WTC11 (cell line): ENCODE data around the gene TMEM14C. TPM values are rescaled to one million over a fixed set of nuclear protein-coding genes. Genes with fewer than 3 reads are reported as not detected.

Experiments used
- ATAC-seq: fragments of 200-7000 bp; cut with Tn5 transposase; 2 replicates; pipeline ENCODE4 v1.10.0; 2021; ENCODE audit warnings: mild to moderate bottlenecking, moderate library complexity
- CTCF ChIA-PET: fragments of 300-600 bp; sonication (Branson Sonifier 250); formaldehyde crosslinking; loops from one replicate; lab custom pipeline; 2021; ENCODE audit warnings: antibody characterized with exemption; lab: Charles Lee
- POLR2A ChIA-PET: fragments of 350-600 bp; sonication (Branson Sonifier 250); formaldehyde crosslinking; loops from one replicate; lab custom pipeline; 2021; ENCODE audit warnings: antibody characterized with exemption; lab: Charles Lee
- DNase-seq: peaks from one replicate; pipeline ENCODE4 v3.0.0; 2021; ENCODE audit warnings: low spot score
- H3K27ac Mint-ChIP-seq: 2 replicates; pipeline ENCODE4 v1.8.0; 2021; ENCODE audit warnings: mixed read lengths
- H3K27me3 Mint-ChIP-seq: 2 replicates; pipeline ENCODE4 v1.8.0; 2021; ENCODE audit warnings: low read depth, mild to moderate bottlenecking, moderate library complexity, mixed read lengths
- H3K36me3 Mint-ChIP-seq: 2 replicates; pipeline ENCODE4 v1.8.0; 2021; ENCODE audit warnings: mixed read lengths
- H3K4me1 Mint-ChIP-seq: 2 replicates; pipeline ENCODE4 v1.8.0; 2022; ENCODE audit warnings: mixed read lengths
- H3K4me3 Mint-ChIP-seq: 2 replicates; pipeline ENCODE4 v1.8.0; 2021; ENCODE audit warnings: mild to moderate bottlenecking, moderate library complexity, mixed read lengths
- H3K9me3 Mint-ChIP-seq: 2 replicates; pipeline ENCODE4 v1.8.0; 2021; ENCODE audit warnings: mixed read lengths
- CREM ChIP-seq: sonication (generic); formaldehyde crosslinking; IDR thresholded peaks from 2 replicates; pipeline ENCODE4 v1.8.1; 2022; ENCODE audit warnings: mild to moderate bottlenecking, missing genetic modification reagents, moderate library complexity
- ELF4 ChIP-seq: sonication (generic); formaldehyde crosslinking; IDR thresholded peaks from 2 replicates; pipeline ENCODE4 v1.8.1; 2022; ENCODE audit warnings: low read depth, mild to moderate bottlenecking, moderate library complexity, missing genetic modification reagents
- ESRRA ChIP-seq: sonication (generic); formaldehyde crosslinking; IDR thresholded peaks from 2 replicates; pipeline ENCODE4 v1.8.1; 2022; ENCODE audit warnings: mild to moderate bottlenecking, missing genetic modification reagents, borderline replicate concordance
- ETV6 ChIP-seq: sonication (generic); formaldehyde crosslinking; IDR thresholded peaks from 2 replicates; pipeline ENCODE4 v1.8.1; 2022; ENCODE audit warnings: mild to moderate bottlenecking, missing genetic modification reagents
- GRHL2 ChIP-seq: fragments of 250-450 bp; sonication (Bioruptor Pico); IDR thresholded peaks from 2 replicates; pipeline ENCODE4 v1.8.0; 2022; ENCODE audit warnings: mild to moderate bottlenecking, moderate library complexity; ENCODE audit not compliant: insufficient replicate concordance, severe bottlenecking
- JAZF1 ChIP-seq: fragments of 250-450 bp; sonication (Bioruptor Pico); IDR thresholded peaks from 2 replicates; pipeline ENCODE4 v1.9.0; 2021; ENCODE audit warnings: moderate library complexity, mild to moderate bottlenecking, inconsistent platforms
- JUN ChIP-seq: sonication (generic); formaldehyde crosslinking; IDR thresholded peaks from 2 replicates; pipeline ENCODE4 v1.8.0; 2023; ENCODE audit warnings: mild to moderate bottlenecking, missing genetic modification reagents
- MYBL2 ChIP-seq: sonication (generic); formaldehyde crosslinking; IDR thresholded peaks from 2 replicates; pipeline ENCODE4 v1.8.1; 2023; ENCODE audit warnings: mild to moderate bottlenecking, moderate library complexity, missing genetic modification reagents
- OVOL2 ChIP-seq: fragments of 250-450 bp; sonication (Bioruptor Pico); IDR thresholded peaks from 2 replicates; pipeline ENCODE4 v1.9.0; 2021; ENCODE audit warnings: mild to moderate bottlenecking, borderline replicate concordance
- RORB ChIP-seq: fragments of 250-450 bp; sonication (Bioruptor Pico); IDR thresholded peaks from 2 replicates; pipeline ENCODE4 v1.9.0; 2021; ENCODE audit warnings: mild to moderate bottlenecking
- SOX15 ChIP-seq: fragments of 250-450 bp; sonication (Bioruptor Pico); IDR thresholded peaks from 2 replicates; pipeline ENCODE4 v1.9.0; 2021; ENCODE audit warnings: mild to moderate bottlenecking
- TEAD1 ChIP-seq: sonication (generic); formaldehyde crosslinking; IDR thresholded peaks from 2 replicates; pipeline ENCODE4 v1.8.0; 2022; ENCODE audit warnings: mild to moderate bottlenecking, missing genetic modification reagents
- TEAD4 ChIP-seq: sonication (generic); formaldehyde crosslinking; IDR thresholded peaks from 2 replicates; pipeline ENCODE4 v1.8.0; 2022; ENCODE audit warnings: mild to moderate bottlenecking, missing genetic modification reagents
- ZNF232 ChIP-seq: sonication (generic); formaldehyde crosslinking; IDR thresholded peaks from 2 replicates; pipeline ENCODE4 v1.8.0; 2022; ENCODE audit warnings: mild to moderate bottlenecking, missing genetic modification reagents
- ZNF416 ChIP-seq: fragments of 250-450 bp; sonication (Bioruptor Pico); IDR thresholded peaks from 2 replicates; pipeline ENCODE4 v1.9.0; 2021; ENCODE audit warnings: mild to moderate bottlenecking, inconsistent platforms
- total RNA-seq: library from RNA; stranded (reverse); gene quantifications from 3 replicates; pipeline ENCODE4 v1.2.3, GENCODE V29; 2021
- TF ChIP-seq, protein P1 (sequence below): fragments of 250-450 bp; sonication (Bioruptor Pico); IDR thresholded peaks from 2 replicates; pipeline ENCODE4 v1.9.0; 2021; ENCODE audit warnings: mild to moderate bottlenecking, borderline replicate concordance
- TF ChIP-seq, protein P2 (sequence below): sonication (generic); formaldehyde crosslinking; IDR thresholded peaks from 2 replicates; pipeline ENCODE4 v1.8.1; 2023; ENCODE audit warnings: mild to moderate bottlenecking, moderate library complexity, missing genetic modification reagents
- TF ChIP-seq, protein P3 (sequence below): fragments of 200-600 bp; IDR thresholded peaks from 2 replicates; pipeline ENCODE4 v1.8.0; 2022; ENCODE audit warnings: antibody characterized with exemption
- TF ChIP-seq, protein P4 (sequence below): sonication (generic); formaldehyde crosslinking; conservative IDR thresholded peaks from 2 replicates; pipeline ENCODE4 v1.8.1; 2023; ENCODE audit warnings: mild to moderate bottlenecking, low read depth, missing genetic modification reagents, moderate library complexity
- TF ChIP-seq, protein P5 (sequence below): sonication (generic); formaldehyde crosslinking; IDR thresholded peaks from 2 replicates; pipeline ENCODE4 v1.8.1; 2022; ENCODE audit warnings: missing genetic modification reagents, borderline replicate concordance
- TF ChIP-seq, protein P6 (sequence below): fragments of 250-450 bp; sonication (Bioruptor Pico); IDR thresholded peaks from 2 replicates; pipeline ENCODE4 v1.9.0; 2021; ENCODE audit warnings: moderate library complexity, mild to moderate bottlenecking, inconsistent platforms, borderline replicate concordance
- TF ChIP-seq, protein P7 (sequence below): fragments of 250-450 bp; sonication (Bioruptor Pico); IDR thresholded peaks from 2 replicates; pipeline ENCODE4 v2.1.2; 2022; ENCODE audit warnings: mild to moderate bottlenecking, moderate library complexity

Gene TMEM14C
- total RNA-seq, 1 experiment from 2014 or later: 103 TPM

DNA sequence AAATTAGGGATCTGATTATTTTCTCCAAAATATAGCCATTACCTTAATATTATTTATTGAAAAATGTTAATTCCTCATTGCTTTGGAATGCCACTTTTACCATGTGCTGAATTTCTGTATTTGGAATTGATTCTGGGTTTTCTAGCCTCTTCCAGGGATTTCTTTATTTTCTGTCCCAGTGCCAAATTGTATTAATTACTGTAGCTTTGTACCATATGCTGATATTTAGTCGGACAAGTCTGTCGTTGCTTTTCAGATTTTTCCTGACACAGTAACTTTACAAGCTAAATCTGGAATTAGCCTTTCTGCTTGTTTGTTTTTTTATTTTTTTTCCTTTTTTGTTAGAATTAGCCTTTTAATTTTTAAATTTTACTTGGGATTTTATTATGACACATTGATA, 13.9 kb downstream of the TMEM14C start (continued):
- TF ChIP-seq, protein P1, sequence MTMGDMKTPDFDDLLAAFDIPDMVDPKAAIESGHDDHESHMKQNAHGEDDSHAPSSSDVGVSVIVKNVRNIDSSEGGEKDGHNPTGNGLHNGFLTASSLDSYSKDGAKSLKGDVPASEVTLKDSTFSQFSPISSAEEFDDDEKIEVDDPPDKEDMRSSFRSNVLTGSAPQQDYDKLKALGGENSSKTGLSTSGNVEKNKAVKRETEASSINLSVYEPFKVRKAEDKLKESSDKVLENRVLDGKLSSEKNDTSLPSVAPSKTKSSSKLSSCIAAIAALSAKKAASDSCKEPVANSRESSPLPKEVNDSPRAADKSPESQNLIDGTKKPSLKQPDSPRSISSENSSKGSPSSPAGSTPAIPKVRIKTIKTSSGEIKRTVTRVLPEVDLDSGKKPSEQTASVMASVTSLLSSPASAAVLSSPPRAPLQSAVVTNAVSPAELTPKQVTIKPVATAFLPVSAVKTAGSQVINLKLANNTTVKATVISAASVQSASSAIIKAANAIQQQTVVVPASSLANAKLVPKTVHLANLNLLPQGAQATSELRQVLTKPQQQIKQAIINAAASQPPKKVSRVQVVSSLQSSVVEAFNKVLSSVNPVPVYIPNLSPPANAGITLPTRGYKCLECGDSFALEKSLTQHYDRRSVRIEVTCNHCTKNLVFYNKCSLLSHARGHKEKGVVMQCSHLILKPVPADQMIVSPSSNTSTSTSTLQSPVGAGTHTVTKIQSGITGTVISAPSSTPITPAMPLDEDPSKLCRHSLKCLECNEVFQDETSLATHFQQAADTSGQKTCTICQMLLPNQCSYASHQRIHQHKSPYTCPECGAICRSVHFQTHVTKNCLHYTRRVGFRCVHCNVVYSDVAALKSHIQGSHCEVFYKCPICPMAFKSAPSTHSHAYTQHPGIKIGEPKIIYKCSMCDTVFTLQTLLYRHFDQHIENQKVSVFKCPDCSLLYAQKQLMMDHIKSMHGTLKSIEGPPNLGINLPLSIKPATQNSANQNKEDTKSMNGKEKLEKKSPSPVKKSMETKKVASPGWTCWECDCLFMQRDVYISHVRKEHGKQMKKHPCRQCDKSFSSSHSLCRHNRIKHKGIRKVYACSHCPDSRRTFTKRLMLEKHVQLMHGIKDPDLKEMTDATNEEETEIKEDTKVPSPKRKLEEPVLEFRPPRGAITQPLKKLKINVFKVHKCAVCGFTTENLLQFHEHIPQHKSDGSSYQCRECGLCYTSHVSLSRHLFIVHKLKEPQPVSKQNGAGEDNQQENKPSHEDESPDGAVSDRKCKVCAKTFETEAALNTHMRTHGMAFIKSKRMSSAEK: no peak
- TF ChIP-seq ELF4 (CRISPR knock-in tag): no peak
- TF ChIP-seq, protein P2, sequence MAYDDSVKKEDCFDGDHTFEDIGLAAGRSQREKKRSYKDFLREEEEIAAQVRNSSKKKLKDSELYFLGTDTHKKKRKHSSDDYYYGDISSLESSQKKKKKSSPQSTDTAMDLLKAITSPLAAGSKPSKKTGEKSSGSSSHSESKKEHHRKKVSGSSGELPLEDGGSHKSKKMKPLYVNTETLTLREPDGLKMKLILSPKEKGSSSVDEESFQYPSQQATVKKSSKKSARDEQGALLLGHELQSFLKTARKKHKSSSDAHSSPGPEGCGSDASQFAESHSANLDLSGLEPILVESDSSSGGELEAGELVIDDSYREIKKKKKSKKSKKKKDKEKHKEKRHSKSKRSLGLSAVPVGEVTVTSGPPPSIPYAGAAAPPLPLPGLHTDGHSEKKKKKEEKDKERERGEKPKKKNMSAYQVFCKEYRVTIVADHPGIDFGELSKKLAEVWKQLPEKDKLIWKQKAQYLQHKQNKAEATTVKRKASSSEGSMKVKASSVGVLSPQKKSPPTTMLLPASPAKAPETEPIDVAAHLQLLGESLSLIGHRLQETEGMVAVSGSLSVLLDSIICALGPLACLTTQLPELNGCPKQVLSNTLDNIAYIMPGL: no peak
- TF ChIP-seq MYBL2 (CRISPR knock-in tag): no peak
- TF ChIP-seq, protein P3, sequence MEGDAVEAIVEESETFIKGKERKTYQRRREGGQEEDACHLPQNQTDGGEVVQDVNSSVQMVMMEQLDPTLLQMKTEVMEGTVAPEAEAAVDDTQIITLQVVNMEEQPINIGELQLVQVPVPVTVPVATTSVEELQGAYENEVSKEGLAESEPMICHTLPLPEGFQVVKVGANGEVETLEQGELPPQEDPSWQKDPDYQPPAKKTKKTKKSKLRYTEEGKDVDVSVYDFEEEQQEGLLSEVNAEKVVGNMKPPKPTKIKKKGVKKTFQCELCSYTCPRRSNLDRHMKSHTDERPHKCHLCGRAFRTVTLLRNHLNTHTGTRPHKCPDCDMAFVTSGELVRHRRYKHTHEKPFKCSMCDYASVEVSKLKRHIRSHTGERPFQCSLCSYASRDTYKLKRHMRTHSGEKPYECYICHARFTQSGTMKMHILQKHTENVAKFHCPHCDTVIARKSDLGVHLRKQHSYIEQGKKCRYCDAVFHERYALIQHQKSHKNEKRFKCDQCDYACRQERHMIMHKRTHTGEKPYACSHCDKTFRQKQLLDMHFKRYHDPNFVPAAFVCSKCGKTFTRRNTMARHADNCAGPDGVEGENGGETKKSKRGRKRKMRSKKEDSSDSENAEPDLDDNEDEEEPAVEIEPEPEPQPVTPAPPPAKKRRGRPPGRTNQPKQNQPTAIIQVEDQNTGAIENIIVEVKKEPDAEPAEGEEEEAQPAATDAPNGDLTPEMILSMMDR: no peak
- TF ChIP-seq SOX15: no peak
- TF ChIP-seq, all 79 proteins: peak for 0

DNA sequence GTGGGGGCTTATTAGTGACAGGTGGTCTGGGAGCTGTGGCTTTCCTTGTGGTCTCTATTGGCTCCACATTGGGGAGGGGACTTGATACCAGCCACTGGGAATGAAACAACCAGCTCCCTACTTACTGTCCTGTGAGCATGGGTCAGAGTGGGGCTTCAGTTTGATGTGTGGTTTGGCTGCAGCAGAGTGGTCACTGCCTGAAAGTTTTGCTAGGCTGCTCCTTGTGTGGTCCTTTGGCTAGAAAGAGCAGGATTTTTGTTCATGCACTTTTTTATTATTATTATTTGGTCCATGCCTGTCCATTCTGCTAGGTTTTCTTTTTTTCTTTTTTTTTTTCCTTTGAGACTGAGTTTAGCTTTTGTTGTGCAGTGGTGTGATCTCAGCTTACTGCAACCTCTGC, 17.2 kb downstream of the TMEM14C start:
- Mint-ChIP-seq H3K27ac (peak overlapping the region; percentile 53; the same call in 1 of the 2 replicates), H3K27me3 (no peaks in the 10 kb centered on the region), H3K9me3 (peaks cover 8% of the 10 kb centered on the region), H3K4me3 (no peak overlapping the region), H3K4me1 (peaks cover 14% of the 10 kb centered on the region), H3K36me3 (peaks cover 16% of the 10 kb centered on the region)
- DNase-seq: no peak
- POLR2A ChIA-PET: no interaction called here
- no peak for TF ChIP-seq MYBL2 (CRISPR knock-in tag)
- no peak for TF ChIP-seq JAZF1 (CRISPR knock-in tag)
- no peak for TF ChIP-seq ZNF416
- TF ChIP-seq OVOL2: no peak
- TF ChIP-seq, protein P4, sequence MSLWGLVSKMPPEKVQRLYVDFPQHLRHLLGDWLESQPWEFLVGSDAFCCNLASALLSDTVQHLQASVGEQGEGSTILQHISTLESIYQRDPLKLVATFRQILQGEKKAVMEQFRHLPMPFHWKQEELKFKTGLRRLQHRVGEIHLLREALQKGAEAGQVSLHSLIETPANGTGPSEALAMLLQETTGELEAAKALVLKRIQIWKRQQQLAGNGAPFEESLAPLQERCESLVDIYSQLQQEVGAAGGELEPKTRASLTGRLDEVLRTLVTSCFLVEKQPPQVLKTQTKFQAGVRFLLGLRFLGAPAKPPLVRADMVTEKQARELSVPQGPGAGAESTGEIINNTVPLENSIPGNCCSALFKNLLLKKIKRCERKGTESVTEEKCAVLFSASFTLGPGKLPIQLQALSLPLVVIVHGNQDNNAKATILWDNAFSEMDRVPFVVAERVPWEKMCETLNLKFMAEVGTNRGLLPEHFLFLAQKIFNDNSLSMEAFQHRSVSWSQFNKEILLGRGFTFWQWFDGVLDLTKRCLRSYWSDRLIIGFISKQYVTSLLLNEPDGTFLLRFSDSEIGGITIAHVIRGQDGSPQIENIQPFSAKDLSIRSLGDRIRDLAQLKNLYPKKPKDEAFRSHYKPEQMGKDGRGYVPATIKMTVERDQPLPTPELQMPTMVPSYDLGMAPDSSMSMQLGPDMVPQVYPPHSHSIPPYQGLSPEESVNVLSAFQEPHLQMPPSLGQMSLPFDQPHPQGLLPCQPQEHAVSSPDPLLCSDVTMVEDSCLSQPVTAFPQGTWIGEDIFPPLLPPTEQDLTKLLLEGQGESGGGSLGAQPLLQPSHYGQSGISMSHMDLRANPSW (CRISPR knock-in tag): no peak
- no peak for TF ChIP-seq ETV6
- no peak for TF ChIP-seq ZNF232
- TF ChIP-seq, protein P5, sequence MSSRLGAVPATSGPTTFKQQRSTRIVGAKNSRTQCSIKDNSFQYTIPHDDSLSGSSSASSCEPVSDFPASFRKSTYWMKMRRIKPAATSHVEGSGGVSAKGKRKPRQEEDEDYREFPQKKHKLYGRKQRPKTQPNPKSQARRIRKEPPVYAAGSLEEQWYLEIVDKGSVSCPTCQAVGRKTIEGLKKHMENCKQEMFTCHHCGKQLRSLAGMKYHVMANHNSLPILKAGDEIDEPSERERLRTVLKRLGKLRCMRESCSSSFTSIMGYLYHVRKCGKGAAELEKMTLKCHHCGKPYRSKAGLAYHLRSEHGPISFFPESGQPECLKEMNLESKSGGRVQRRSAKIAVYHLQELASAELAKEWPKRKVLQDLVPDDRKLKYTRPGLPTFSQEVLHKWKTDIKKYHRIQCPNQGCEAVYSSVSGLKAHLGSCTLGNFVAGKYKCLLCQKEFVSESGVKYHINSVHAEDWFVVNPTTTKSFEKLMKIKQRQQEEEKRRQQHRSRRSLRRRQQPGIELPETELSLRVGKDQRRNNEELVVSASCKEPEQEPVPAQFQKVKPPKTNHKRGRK (CRISPR knock-in tag): no peak
- no peak for TF ChIP-seq ESRRA (CRISPR knock-in tag)
- TF ChIP-seq, protein P6, sequence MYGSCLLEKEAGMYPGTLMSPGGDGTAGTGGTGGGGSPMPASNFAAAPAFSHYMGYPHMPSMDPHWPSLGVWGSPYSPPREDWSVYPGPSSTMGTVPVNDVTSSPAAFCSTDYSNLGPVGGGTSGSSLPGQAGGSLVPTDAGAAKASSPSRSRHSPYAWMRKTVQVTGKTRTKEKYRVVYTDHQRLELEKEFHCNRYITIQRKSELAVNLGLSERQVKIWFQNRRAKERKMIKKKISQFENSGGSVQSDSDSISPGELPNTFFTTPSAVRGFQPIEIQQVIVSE (CRISPR knock-in tag): no peak
- no peak for TF ChIP-seq TEAD1
- no peak for TF ChIP-seq TEAD4 (CRISPR knock-in tag)
- TF ChIP-seq, protein P7, sequence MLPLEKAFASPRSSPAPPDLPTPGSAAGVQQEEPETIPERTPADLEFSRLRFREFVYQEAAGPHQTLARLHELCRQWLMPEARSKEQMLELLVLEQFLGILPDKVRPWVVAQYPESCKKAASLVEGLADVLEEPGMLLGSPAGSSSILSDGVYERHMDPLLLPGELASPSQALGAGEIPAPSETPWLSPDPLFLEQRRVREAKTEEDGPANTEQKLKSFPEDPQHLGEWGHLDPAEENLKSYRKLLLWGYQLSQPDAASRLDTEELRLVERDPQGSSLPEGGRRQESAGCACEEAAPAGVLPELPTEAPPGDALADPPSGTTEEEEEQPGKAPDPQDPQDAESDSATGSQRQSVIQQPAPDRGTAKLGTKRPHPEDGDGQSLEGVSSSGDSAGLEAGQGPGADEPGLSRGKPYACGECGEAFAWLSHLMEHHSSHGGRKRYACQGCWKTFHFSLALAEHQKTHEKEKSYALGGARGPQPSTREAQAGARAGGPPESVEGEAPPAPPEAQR (CRISPR knock-in tag): no peak
- TF ChIP-seq RORB: no peak
- no peak for TF ChIP-seq GRHL2 (CRISPR knock-in tag)
- no peak for TF ChIP-seq CREM (CRISPR knock-in tag)
- no peak for TF ChIP-seq JUN (CRISPR knock-in tag)
- ATAC-seq: no peak
- CTCF ChIA-PET: no interaction called here
